GM19455 (cell line): ENCODE results near the gene HSPA12A.

Source experiments
- ATAC-seq: cut with Tn5 transposase; IDR thresholded peaks from one replicate; pipeline ENCODE4 v1.9.1; 2021; ENCODE audit not compliant: unreplicated experiment

HSPA12A gene

DNA sequence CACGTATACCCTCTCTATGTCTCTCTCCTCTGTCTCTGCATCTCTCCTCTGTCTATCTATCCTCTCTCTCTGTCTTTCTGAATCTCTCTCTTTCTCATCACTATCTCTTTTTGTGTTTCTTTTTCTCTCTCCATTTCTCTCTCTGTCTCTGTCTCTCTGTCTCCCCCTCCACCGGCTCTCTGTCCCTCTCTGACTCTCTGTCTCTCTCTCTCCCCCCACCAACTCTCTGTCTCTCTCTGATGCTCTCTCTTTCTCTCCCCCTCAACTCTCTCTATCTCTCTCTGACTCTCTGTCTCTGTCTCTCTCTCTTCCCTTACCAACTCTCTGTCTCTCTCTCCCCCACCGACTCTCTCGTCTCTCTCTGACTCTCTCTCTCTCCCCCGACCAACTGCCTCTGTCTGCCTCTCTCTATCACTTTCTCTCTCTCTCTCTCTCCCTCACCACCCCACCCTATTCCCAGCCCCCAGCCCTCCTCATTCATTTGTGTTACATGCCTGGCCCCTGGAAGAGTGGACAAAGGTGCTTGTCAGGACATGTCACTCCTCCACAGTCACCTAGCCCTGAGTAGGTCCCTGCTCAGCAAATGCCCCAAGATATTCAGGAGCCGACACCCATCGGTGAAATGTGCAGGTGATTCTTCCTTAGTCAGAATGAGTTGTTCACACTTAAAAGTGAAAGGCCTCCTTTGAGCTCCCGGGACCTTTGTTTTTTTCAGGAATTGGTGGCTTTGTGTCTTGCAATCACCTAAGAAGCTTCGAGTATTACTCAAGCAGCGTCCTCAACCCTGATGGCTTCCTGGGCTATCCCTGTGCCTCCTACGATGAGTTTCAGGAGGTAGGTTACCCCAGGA, 108.0 kb downstream of the HSPA12A start:
- no peak for ATAC-seq

- ATAC-seq, result no peak
Measured at GRCh38 chr10:116633216-116633600, 109.2 kb downstream of the HSPA12A start.

DNA sequence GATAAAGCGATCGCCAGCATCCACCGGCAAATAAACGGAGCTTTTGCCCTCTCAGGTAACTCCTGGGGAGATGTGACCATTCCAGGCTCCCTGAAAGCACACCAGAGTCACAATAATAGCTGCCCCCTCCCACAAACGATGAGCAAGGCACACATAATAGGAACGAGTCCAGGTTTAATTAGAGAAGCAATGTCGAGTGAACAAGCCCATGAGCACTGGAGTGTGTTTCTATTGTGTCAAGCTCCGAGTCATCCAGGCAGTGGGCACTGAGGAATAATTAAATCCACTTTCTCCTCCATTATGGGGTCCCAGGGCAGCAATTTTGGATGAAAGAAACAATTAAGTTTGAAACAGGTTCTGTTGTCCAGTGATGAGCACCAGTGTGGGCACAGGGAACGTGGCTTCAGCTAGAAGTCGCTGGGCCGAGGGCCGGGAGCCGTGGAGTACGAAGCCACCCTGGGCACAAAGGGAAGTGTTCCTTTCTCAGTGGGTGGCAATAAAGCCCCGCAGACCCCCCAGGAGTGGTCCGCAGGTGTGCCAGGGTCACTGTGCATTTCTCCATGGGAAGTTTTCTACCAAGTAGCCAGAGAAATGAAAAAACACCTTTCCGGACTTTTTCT, 109.7 kb downstream of the HSPA12A start:
- no peak for ATAC-seq

GRCh38 chr10:116631871-116632295, 110.5 kb downstream of the HSPA12A start:
- ATAC-seq, result no peak

DNA sequence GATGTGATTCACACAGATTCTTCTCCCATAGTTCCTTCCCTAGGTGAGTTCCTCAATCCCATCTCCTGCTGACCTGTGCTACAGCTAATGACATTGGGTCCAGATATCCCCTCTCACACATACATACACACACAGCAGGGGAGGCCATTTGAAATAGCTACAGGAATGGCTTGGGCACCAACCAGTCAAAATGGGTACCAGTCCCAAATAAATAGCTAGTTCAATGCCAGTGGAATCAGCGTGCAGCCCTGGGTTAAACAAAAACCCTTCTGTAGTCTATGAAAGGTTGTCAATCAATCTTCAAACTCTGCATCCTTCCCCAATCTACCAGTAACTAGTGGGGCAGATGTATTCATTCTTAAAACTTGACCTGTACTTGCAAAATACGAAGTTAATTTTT, 112.3 kb downstream of the HSPA12A start:
- ATAC-seq, result no peak

DNA sequence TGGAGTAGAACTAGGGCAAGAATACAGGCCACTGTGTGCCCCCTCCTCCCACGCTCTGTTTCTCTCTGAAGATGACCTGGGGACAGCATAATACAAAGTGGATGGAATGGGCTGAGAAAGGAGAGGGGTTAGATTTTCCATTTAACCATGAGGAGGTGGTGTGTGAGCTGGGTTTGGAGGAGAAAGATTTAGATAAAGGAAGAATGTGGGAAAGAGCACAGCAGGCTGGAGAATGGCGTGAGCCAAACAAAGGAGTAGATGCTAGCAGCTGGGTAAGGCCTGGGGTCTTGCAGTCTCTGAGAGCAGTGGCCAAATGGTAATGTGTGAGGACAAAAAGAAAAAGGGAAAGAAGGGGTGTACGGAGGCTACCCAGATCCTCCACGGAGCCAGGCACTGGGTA, 113.0 kb downstream of the HSPA12A start:
- no peak for ATAC-seq

DNA sequence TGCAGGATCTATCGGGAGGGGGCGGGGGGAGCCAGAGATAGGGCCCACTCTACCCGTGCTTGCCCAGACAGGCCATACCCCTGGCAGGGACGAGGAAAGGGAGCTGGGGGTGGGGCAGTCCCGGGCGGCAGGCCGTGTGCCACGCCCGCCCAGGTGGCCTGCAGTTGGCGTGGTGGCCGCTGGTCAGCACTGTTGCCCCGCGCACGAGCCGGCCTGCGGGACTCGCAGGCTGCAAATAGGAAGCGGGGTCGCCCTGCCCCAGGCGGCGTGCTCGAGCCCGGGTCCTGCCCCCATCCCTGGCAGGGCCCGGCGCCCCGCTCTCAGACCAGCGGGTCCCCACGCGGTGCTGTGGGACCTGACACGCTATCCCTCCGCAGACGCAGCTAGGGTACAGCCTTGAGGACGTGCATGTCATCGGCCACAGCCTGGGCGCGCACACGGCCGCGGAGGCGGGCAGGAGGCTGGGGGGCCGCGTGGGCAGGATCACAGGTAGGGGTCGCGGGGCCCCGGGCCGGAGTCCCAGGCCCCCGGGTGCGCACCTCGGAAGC, 114.9 kb downstream of the HSPA12A start:
- ATAC-seq, result no peak

GRCh38 chr10:116626815-116627214, 115.6 kb downstream of the HSPA12A start:
- ATAC-seq, result no peak

DNA sequence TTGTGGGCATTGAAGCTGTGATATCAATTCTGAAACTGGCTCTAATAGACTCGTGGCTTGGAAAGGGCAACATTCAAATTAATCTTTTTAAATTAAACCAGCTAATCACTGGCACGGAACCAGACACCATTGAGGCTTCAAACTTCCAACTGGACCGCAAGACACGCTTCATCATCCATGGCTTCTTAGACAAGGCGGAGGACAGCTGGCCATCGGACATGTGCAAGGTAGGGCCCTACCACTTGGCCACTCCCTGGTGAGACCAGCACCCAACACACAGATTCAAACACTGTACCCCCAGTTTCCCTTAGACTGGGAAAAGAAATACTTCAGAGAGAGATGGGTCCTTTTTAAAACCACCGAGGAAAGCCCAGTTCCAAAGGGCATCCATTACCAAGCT, 116.5 kb downstream of the HSPA12A start:
- no peak for ATAC-seq

- ATAC-seq, result no peak
Measured at GRCh38 chr10:116621934-116622655, 120.3 kb downstream of the HSPA12A start.

DNA sequence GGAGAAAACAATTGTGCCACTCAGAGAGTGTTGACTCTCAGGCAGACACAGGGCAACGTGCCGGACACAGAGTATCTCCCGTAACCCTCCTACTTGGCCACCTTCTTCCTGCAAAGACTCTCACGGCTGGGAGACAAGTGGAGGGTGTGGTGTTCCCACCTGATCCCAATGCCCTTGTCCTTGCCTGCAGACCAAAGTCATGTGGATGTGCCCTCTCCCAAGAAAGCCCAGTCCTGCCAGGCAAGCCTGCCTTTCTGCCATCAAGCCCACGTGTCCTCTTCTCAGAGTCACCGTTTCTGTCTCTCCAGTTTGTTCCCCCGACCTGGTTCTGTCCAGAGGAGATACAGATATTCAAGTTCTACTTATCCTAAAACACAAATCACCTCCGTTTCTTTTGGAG, 120.9 kb downstream of the HSPA12A start:
- ATAC-seq, result no peak
